ENCODE data around the gene RASD2.

- no peak for TF ChIP-seq CTCF (IDR thresholded peaks at IDR 0.05; ENCODE audit: low read depth, low read length)
- TF ChIP-seq EZH2phosphoT487 (IDR thresholded peaks at IDR 0.05; ENCODE audit: low read depth) = no peak
Measured at GRCh38 chr22:35534091-35534490, 6.5 kb upstream of the RASD2 start.

Data from OCI-LY3 (cell line).